Kasumi-1 (cell line): ENCODE results near the gene TSPAN10.

Experiments
- DNase-seq, 2 experiments: peaks; one replicate each; lab custom pipeline; 2025; lab: John Stamatoyannopoulos, UW

The TSPAN10 gene

DNA sequence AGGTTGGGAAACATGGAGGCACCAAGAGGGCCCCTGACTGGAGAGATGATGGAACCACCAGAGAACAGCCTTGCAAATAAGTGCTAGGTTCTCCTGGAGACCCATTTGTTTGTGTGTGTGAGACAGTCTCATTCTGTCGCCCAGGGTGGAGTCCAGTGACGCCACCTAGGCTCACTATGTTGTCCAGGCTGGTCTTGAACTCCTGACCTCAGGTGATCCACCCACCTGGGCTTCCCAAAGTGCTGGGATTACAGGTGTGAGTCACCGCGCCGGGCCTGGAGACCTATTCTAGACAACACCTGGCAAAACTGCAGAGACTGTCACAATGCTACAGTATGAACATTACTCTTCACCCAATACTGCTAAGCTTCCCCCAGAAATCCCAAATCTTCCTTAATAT lies 1.6 kb upstream of the TSPAN10 start:
- no peak for DNase-seq

DNA sequence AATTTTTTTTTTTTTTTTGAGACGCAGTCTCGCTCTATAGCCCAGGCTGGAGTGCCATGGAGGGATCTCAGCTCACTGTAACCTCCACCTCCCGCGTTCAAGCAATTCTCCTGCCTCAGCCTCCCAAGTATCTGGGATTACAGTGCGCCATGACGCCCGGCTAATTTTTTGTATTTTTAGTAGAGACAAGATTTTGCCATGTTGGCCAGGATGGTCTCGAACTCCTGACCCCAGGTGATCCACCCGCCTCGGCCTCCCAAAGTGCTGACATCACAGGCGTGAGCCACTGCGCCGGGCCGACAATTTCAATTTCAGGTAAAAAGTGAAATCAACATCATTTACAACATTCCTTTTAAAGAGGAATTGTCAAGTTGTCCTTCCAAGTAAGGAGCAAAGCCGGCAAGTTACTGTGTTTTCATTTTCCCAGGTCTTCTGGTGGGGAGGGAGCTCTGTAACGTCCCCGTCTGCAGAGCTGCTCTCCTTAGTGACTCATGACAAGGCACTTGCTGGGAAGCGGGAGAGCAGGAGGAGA lies 957 bp upstream of the TSPAN10 start:
- DNase-seq = peak; percentile 28 to 45

DNA sequence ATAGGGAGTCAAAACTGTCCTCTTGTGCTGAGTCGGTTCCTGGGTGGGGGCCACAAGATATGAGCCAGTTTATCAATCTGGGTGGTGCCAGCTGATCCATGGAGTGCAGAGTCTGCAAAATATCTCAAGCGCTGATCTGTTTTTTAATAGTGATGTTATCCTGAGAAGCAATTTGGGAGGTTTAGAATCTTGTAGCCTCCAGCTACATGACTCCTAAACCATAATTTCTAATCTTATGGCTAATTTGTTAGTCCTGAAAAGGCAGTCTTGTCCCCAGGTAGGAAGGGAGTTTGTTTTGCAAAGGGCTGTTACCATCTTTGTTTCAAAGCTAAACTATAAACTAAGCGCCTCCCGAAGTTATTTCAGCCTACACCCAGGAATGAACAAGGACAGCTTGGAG lies 1.7 kb downstream of the TSPAN10 start:
- DNase-seq = no peak

DNA sequence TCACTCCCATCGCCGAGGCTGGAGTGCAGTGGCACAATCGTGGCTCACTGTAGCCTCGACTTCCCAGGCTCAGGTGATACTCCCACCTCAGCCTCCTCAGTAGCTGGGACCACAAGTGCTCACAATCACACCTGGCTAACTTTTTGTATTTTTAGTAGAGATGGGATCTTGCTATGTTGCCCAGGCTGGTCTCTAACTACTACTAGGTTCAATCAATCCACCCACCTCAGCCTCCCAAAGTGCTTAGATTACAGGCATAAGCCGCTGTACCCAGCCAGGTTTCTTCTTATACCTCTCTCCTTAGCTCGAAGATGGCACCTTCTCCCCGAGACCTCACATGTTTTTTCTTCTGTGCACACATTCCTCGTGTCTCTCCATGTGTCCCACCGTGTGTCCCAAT lies 3.0 kb downstream of the TSPAN10 start:
- no peak for DNase-seq

DNA sequence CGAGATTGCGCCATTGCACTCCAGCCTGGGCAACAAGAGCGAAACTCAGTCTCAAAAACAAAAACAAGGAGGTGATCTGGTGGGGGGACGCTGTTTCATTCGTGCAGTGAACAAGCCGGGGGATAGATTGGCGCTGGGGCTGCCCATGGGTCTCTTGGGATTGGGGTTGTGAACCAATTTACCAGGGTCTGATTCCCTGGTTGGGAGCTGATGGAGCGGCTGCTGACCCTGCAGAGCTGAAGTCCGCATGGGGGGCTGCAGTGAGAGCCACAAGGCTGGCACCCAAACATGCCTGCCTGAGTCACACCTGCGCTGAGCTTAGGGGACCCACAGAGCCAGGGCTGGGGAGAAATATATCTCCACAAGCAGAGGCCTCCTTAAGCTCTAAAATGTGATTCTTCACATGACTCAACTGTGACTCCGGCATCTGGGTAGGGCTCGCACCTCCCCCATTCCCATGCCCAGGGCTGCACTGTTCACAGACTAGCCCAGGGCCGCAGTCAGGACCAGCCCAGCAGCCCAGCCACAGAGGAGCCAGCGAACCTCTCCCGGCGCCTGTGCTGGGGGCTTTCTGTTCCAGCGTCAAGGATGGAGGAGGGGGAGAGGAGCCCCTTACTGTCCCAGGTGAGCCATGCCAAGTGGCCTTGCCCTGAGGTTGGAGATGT lies 5.0 kb downstream of the TSPAN10 start:
- no peak for DNase-seq

DNA sequence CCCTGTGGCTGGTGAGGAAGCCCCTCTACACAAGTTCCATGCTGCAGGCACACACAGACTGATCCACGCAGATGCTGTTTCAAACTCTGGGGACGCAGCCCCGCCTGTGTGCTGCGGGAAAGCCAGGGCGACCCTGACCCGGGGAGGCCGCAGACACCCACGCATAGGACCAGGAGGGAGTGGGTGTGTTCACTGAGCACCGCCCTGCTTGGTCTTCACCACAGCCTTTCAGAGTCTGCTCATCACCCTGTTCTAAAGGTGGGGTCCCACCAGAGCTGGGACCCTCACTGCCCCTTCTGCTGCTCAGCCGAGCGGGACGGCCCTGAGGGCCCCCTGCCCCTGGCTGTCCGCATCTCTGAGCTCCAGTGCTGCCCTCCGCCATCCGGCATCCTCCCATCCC lies 7.5 kb downstream of the TSPAN10 start:
- DNase-seq = no peak

DNA sequence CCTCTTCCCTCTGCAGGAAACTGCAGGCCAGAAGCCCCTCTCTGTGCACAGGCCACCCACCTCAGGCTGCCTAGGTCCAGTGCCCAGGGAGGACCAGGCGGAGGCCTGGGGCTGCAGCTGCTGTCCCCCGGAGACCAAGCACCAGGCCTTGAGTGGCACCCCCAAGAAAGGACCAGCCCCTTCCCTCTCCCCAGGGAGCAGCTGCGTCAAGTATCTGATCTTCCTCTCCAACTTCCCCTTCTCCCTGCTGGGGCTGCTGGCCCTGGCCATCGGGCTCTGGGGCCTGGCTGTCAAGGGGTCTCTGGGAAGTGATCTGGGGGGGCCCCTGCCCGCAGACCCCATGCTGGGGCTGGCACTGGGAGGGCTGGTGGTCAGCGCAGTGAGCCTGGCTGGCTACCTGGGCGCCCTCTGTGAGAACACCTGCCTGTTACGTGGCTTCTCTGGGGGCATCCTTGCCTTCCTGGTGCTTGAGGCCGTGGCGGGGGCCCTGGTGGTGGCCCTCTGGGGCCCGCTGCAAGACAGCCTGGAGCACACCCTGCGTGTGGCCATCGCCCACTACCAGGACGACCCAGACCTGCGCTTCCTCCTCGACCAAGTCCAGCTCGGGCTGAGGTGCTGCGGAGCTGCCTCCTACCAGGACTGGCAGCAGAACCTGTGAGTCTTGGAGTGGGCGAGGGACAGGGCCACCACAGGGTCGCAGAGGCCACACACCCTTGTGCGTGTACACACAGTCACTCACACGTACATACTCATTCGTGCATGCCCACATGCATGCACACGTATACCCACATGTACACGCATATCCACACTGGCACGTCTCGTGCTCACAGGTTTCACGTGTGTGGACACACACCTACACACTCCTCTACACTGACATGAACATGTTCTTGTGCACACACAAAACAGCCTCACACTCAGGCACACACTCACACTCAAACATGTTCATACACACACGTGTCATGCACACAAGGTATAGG lies 8.3 kb downstream of the TSPAN10 start:
- DNase-seq = peak; percentile 38 to 46

DNA sequence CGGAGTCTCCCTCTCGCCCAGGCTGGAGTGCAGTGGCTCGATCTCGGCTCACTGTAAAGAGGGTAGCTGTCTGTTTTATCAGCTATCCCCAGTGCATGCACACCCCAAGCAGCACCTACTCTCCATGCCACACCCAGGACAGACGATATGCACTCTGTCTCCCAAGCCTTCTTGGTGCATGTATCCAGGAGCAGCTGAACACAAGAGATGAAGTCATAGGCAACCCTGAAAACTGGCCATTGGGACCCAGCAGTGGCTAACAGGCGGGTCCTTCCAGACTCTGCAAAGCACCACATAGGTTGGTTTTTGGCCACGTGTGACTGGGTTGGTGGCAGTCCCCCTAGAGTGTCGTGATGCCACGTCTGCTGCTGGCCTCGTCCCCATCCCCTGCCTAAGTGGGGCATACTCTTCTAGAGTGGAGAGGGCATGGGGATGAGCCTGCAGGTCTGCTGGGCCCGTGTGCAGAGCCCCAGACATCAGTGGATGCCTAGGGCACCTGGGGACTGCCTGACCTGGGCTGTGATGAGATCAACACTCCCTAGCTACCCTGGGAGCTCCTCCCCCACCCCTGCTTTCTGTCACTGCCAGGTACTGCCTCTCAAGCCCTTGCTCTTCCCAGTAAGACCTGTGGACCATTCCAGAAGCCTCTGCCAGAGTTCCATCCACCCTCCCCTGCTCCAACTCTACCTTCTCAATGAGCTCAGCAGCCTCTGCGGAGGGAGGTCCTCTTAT lies 10.0 kb downstream of the TSPAN10 start:
- DNase-seq = no peak

DNA sequence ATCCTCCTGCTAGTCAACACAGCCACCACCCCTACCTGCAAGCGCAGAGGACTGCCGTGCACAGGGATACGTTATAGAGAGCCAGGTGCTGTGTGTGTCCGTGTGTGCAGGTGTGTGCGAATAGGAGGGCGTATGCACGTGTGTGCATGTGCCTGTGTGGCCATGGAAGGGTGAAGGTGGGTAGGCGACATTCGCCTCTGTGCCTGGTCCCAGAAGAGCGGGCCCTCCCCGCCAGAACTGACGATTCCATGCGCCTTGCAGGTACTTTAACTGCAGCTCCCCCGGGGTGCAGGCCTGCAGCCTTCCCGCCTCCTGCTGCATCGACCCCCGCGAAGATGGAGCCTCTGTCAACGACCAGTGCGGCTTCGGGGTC lies 10.6 kb downstream of the TSPAN10 start:
- DNase-seq = no peak

DNA sequence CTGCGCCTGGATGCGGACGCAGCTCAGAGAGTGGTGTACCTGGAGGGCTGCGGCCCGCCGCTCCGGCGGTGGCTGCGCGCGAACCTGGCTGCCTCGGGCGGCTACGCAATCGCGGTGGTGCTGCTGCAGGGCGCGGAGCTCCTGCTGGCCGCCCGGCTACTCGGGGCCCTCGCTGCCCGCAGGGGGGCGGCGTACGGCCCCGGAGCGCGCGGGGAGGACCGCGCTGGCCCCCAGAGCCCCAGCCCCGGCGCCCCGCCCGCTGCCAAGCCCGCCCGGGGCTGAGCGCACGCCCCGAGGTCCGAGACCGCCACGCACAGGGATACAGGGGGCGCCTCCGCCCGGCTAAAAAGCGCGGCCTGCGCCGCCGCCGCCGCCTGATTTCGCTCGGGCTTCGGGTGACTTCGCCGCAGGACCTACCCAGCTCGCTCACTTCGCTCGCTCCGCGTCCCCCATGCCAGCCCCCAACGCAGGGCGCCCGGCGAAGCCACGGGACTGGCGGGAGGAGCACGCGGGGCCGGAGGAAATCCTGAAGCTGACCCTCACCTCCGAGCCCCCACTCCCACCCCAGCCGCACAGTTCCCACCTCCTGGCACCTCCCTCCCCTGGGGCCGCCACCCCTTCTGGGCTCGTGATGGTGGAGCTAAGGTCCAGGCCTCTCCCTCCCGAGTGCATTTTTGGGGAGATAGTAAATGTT lies 11.2 kb downstream of the TSPAN10 start:
- DNase-seq = no peak

DNA sequence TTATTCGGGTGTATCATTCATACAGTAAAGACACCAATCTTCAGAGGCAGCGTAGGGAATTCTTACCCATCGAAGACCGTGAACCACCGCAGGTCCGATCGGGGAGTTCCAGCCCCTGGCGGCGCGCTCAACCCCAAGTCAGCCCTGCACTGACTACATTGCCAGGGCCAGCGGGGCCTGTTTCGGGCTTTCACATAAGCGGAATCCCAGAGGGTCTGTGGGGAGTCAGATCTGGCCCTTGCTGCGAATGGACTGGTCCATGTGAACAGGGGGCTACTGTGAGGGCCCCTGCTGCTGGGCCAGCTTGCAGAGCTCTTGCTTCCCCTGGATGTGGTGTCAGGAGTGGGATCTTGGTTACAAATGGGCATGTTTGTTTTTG lies 11.7 kb downstream of the TSPAN10 start:
- DNase-seq = no peak

DNA sequence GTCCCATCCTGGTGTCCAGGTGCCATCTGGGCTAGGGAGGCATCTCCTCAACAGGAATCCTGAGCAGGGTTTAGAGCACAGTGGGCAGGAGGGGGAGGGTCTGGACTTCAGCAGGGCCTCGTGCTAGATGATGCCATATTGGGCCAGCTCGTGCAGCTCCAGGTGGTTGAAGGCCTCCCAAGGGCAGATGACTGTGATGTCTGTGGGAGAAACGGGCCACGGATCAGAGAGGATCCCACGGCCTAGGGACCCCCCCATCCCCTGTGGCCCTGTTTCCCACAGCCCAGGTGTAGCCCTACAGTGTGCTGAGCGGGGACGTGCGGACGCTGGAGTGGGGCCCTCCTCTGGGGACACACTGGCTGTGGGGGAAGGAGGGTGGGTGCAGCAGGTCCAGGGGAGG lies 14.0 kb downstream of the TSPAN10 start:
- DNase-seq = no peak

DNA sequence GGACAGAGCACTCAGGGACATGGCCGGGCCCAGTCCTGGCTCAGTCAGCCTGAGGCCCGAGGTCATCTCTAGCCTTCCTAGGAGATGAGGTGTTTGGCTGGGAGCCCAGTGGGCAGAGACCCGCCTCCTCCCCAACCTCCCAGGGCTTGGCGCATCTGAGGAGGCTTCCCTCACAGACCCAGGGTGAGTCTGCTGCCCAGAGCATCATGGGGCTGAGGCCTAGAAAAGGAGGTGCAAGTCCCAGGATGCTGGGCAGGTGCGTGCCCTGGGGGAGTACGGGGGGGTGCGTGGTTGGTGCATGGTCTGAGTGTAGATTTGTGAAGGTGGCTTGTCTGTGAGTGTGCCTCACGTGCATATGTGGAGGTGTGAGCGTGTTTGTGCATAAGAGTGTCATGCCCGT lies 14.7 kb downstream of the TSPAN10 start:
- no peak for DNase-seq

DNA sequence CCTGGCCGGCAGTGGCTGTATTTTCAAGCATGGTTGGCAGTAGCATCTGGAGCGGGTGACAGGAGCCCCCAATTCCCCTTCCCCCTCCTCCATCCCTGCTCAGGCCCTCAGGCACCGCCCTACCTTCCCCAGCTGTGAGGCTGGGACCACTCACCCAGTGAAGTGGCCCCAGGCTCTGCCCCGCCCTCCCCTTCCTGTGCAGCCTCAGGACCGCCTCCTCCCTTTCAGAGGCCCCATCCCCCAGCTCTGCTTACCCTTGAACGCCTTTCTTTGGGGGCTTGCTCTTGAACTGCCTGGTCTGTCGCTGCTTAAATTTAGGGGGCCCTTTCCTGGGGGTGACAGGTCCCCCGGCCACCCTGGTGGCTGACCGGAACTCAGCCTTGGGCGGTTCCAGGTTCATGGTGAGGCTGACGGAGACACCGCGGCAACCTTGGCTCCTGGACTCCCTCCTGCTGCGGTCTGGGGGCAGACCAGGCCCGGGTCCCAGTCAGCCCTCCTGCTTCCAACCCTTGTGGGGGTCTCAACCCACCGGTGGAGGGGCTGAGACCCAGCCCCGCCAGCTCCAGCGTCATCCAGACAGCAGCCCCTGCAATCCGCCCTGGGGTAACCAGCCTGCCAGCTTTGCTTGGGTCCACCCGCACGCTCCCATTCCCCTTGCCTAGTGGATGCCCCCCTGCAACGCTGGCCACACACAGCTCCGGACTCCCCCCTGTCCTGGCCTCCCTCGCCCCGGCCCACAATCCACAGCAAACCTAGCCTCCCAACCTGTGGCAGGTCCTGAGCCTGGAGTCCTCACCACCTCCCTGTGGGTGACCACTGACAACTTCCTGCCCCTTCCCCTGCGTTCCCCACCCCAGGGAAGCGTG lies 16.1 kb downstream of the TSPAN10 start:
- DNase-seq = no peak

DNA sequence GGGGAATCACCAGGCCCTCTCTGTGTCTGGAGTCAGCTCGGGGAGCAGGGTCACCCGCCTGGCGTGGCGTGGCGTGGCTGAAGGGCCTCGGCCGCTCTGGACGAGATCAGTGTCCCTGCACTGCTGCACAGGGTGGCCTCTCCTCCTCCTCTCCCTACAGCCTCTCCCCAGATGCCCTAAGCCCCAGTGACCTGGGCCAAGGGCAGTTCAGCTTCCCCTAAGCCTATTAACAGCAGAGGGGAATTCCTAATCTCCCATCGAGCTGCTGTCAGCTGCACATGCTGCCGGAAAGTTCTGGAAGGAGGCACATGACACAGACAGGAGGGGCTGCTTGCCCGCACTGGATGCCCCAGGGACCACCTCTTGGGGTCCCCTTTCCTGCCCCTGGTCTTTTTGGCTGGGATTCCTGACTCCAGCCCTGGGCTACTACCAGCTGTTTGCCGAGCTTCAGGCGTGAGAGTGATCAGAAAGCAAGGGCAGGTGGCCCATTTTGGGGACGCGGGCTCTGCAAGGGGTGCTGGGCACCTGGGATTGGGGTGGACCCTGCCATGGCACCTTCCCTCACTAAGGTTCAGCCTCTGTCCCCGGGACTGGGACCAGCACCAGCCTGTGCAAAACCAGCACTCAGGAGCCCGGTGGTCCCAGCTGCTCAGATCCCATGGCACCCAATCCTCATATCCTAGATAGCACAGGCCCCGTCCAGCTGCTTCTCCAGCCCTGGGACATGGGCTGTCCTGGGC lies 18.6 kb downstream of the TSPAN10 start:
- DNase-seq = no peak

DNA sequence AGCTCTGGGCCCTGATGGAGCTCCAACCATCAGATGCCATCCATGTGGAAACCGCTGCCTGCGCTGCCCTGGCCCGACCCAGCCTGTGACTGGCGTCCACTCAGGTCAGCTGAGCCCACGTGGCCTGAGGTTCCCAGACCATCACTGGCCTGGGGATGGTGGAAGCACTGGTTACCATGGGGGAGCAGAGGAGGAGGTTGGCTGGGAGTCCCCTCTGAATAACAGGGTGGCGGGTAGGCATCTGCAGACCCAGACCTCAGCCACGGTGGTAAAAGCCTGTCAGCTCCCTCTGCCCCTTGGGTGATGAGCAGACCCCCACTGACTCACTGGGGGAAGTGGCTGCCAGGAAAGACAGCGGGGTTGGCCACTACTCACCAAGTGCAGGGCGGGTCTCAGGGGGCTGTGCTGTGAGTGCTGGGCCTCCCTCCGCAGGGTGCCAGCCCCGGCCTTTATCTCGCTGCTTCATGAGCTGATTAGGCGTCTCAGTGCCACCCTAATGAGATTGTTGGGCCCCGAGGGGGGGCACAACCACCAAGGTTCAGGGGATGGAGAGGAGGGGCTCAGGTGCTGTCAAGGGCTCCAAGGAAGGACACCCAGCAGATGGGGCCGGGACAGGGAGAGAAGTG lies 19.2 kb downstream of the TSPAN10 start, which contains the start of gene PDE6G:
PDE6G (minus strand) TSS at position 425 of the 626 bp plus-strand sequence. CDS start 3,237 bp downstream, outside the sequence.
- DNase-seq = no peak

DNA sequence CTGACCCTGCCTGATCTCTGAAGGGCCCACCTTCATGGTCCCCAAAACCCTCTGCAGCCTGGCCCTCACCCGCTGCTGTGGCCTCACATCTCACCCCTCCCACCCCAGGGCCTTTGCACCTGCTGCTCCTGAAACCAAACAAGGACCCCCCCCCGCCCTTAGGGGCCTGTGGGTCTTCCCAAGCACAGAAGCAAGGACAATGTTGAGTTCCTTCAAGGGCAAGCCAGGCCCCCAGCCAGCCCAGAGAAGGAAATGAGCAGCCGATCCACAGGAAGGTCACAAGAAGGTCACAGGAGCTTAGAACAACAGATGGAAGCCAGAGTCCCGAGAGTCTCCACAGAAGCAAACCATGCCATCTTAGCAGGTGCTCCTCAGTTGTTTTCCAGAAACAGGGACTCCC lies 19.8 kb downstream of the TSPAN10 start:
- DNase-seq = no peak

DNA sequence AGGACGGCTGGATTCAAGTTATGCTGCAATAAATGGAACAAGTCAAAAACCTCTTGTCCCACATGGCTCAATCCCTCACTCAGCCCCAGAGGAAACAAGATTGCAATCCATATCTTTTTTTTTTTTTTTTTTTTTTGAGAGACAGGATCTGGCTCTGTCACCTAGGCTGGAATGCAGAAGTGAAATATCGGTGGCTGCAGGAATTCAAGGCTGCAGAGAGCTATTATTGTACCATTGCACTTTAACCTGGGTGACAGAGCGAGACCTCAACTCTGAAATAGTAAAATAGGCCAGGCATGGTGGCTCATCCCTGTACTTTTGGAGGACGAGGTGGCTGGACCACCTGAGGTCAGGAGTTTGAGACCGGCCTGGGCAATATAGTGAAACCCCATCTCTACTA lies 22.0 kb downstream of the TSPAN10 start:
- no peak for DNase-seq

DNA sequence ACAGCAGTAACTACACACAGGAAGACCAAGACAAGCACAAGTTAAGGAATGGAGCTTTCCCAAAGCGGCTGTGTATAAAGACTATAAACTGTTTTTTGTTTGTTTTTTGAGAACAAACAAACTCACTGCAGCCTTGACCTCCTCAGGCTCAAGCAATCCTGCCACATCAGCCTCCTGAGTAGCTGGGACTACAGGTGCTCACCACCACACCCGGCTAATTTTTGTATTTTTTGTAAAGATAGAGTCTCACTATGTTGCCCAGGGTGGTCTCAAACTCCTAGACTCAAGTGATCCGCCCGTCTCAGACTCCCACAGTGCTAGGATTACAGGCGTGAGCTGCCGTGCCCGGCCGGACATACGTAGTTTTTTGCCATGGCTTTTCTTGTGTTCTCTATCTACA lies 23.4 kb downstream of the TSPAN10 start:
- no peak for DNase-seq

DNA sequence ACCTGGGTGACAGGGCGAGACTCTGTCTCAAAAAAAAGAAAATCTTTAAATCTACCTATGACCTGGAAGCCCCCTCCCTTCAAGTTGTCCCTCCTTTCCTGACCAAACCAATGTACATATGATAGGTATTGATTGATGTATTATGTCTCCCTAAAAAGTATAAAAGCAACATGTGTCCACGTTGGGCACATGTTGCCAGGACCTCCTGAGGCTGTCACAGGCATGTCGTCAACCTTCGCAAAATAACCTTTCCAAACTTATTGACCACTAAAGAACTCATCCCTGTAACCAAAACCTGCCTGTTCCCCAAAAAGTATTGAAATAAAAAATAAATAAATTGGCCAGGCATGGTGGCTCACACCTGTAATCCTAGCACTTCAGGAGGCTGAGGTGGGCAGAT lies 25.0 kb downstream of the TSPAN10 start:
- no peak for DNase-seq
